ENCODE results near the gene IL6ST. TPM values are rescaled to one million over a fixed set of nuclear protein-coding genes. Genes with fewer than 3 reads are reported as not detected.
"Not testable (repeated sequence)": the region's sequence is repeated elsewhere in the genome, so short reads cannot be mapped to it uniquely, and the experiment has no call there.

The IL6ST gene
- polyA plus RNA-seq, 10 donors: 57.1 to 97.9 (median 79.8) TPM

DNA sequence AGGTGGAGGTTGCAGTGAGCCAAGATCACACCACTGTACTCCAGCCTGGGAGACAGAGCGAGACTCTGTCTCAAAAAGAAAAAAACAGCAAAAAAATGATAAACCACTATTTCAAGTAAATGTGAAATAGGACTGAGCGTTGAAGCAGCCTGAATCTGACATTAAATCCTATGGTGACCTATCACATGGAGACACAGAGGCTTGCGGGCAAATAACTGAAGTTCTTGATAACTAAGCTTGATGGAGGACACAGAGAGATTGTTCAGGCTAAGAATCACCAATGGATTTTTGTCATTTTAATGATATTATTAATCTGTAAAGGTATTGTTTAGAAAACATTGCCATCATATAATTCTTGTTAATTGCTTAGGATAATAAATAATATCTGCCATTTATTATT lies 15.7 kb upstream of the IL6ST start:
- DNase-seq: no peak

DNA sequence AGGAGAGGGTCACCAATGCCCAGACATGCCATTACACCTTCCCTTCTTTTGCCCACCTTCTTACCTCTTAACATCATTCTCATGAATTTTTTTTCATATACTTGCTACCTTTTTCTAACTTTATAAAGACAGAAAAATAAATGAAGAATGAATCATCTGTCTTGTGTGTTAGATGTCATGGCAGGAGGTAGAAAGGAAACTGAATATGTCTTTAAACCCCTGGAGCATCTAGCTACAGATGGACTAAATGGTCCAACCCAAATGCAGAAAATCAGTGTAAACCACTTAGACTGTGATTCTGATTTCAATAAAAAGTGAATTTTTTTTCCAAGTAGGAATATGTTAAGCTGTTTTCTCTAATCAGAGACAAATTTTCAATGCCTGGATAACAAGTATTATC lies 11.8 kb upstream of the IL6ST start:
- DNase-seq: no peak

DNA sequence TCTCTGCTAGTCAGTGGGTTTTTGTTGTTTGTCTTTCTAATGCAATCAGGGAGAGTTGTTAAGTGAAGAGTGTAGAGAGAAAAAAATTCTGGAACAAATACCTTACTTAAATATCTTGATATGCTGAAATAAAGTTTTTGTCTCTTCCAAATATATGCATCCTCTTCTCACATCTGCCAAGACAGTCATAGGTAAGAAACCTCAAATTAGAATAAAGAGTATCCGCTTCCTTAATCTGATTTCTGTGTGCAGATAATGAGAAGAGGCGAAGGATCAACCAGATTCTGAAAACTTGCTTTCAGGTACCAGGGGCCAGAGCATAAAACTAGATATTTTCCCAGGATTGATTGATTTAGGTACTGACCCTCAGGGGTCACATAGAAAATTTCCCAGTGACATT lies 11.3 kb upstream of the IL6ST start:
- DNase-seq: no peak

DNA sequence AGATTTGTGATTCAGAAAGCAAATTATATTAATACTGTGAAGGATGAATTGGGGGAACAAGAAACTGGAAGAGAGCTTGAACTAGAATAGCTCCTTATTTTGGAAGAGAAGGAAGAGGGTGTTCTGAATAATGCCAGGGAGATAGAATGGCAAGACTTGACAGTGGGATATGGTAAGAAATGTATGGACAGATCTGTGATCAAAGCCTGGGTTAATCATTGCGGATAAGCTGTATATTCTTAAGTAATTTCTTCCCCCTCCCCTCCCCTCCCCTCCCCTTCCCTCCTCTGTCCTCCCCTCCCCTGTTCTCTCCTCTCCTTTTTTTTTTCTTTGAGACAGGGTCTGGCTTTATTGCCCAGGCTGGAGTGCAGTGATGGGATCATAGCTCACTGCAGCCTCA lies 10.1 kb upstream of the IL6ST start:
- no peak for DNase-seq

DNA sequence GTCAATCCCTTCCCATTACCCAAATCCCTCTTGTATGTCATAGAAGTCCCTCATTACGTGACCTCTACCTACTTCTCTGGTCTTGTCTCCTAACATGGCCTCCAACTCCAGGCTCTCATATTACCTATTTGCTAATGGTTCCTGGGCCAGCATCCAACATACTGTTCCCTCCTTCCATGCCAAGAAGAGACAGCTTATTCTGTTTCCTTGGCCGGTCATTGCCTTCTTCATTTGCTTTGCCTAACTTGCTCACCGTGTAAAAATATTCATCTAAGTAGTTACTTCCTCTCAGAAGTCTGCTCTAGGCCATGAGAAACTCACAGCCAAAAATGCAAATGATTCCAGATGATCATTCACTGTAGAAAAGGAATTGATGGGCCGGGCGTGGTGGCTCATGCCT lies 8.9 kb upstream of the IL6ST start:
- no peak for DNase-seq

DNA sequence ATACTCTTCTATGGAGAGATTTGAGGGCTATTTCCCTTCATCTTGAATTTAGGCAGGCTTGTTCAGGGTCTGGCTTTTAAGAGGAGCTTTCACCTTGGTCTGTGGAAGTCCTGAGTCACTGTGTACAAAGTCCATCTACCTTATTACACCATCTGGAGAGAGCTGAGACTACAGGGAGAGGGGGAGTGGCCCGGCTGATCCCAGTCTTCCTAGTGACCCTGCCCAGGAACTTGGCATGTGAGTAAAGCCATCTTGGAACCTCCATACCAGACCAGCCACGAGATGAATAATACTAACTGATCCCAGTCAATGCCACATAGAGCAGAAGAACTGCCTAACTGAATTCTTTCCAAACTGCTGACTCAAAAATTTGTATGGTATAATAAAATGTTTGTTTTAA lies 8.4 kb upstream of the IL6ST start:
- DNase-seq: no peak

DNA sequence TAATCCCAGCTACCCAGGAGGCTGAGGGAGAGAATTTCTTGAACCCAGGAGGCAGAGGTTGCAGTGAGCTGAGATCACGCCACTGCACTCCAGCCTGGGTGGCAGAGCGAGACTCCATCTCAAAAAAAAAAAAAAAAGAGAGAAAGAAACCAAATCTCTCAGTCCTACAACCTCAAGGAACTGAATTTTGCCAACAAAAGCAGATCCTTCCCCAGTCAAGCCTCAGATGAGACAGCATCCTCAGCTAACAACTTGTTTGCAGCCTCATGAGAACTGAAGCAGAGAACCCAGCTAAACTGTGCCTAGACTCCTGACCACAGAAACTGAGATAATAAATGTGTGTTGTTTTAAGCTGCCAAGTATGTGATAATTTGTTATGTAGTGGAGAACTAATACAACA lies 7.5 kb upstream of the IL6ST start:
- no peak for DNase-seq

DNA sequence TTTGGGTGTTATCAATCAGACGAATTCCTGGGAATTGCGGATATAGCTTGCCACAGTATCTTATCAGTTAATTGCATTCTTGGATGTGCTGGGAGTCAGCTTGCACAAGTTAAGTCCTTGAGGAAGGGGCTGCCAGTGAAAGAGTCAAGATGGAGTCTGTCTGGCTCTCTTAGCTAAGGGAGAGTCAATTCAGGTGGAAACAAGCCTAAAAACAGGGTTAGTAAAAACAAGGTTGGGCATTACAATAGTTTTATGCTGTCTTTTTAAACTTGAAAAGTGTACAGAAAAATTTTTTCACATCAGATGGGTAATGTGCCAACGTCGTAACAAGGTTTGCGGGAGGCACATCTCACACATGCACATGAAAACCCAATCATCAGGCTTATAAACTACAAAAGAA lies 5.5 kb upstream of the IL6ST start:
- not testable (repeated sequence) for DNase-seq

DNA sequence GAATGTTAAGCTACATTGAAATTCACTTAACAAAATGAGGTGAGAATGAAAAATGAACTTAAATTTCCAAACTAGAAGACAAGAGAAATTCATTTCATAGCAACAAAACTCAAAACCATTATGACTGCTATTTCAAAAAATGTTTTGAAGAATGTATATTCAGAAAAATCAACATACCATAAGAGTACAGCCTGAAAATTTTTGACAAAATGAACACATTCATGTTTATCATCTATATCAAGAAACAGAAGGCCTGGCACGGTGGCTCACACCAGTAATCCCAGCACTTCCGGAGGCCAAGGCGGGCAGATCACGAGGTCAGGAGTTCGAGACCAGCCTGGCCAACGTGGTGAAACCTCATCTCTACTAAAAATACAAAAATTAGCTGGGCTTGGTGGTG lies 4.2 kb upstream of the IL6ST start:
- no peak for DNase-seq

DNA sequence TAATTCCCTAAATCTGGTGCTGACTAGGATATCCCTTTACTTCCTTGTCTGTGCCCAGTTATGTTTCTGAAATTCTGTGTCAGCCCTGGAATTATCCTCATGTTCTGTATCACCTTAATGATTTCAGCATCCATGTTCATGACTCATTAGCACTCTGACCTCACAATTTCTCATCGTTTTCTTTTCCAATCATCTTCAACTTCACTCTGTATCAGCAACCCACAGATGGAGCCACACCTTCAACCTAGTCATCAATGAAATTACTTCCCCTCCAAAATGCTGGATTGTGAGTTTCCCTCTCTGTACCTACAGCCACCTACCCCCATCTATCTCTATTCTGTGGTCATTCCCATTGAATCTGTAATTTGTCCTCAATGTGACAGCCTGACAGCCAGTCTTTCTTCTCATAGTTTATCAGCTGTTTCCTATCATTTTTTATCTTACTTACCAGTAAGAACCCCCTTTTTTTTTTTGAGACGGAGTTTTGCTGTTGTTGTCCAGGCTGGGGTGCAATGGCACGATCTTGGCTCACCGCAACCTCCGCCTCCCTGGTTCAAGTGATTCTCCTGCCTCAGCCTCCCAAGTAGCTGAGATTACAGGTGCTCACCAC lies 3.1 kb upstream of the IL6ST start:
- DNase-seq: no peak

DNA sequence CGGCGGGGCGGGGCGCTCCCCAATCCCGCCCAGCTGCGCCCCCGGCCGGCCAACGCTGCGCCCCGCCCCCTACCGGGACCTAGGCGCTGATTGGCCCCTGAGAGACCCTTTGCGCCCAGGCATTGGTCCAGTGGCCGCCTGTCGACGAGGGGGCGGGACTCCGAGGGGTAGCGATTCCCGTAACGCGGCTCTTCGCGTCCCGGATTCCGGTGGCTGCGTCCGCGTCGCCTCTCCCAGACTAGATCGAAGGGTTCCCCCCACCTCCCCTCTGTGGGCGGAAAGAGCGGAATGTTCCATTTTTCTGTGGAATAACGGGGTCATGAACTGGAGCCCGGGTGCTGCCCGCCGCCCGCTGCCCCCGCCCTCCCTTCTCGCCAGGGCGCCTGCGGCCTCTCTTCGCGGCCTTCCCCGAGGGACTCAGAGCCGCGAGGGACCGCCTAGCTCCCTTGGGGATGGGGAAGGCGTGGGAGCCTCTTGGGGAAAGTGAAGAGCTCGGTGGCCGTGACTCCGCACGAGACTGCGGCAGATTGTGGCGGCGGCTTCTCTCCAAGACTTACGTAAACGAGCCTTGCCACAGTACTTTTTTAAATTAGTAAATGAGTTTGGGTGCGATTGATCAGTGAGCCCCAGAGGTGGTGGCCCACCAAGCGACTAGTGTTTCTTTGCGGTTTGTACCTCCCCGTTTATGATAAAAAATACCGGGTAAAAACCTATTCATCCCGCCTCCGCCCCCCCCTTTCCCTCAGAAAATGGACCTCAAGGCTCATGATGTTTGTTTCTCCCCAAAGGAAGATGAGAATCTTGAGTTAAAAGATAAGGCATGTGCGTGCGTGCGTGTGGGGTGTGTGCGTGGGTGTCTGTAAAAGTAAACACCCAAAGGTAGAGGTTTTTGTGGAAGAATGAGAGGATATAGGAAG lies 493 bp upstream of the IL6ST start:
- peak; percentile 98 to 99 (median 99) for DNase-seq

DNA sequence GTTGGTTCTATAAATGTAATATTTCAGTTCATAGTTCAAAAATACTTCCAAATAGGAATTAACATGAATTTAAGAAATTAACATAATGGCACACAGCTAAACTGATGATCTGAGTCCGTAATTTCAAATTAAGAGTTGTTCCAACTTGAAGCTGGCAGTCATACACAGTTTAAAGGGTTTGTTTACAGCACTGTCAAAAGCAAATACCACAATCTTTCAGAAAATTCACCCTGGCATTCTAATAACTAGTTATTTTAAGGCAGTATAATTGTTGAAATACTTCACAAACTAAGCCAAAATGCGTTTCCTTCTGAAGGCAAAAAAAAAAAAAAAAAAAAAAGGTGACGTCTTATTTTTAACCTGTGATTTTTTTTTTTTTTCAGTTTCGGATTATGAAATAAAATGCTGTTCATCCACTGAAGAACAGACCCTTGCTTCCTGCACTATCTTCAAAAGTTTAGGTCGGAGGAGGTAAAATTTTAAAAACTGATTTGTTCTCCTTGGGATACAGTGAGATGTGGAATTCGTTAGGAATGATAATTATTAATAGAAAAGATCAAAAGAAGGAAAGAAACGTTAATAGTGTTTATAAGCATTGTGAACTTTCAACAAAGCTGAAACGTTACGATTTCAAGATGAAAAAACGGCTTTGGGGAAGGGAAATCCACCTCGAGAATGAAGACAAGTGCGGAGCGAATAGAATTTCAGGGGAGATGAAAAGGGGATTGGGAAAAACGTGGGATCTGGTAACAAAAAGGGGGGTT lies 850 bp downstream of the IL6ST start:
- peak in 2 of 3 donors; percentile 30 to 65 for DNase-seq

DNA sequence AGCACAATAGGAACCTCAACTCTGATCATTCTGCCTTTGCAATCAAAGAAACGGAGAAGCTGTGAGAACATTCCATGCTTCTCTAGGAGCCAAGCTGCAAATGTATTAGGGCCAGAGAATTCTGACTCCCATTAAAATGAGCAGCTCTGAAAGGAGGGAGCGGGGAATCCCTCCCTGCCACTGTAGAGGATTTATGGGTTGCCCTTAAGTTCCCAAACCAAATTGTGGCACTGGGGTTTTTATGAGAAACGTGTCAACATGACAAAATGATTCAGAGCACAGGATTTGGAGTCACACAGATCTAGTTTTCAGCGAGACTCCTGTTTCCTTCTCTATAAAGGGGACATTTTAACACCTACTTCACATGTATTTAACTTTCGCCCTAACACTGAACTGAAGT lies 1.8 kb downstream of the IL6ST start:
- peak in 2 of 3 donors; percentile 50 to 71 for DNase-seq

DNA sequence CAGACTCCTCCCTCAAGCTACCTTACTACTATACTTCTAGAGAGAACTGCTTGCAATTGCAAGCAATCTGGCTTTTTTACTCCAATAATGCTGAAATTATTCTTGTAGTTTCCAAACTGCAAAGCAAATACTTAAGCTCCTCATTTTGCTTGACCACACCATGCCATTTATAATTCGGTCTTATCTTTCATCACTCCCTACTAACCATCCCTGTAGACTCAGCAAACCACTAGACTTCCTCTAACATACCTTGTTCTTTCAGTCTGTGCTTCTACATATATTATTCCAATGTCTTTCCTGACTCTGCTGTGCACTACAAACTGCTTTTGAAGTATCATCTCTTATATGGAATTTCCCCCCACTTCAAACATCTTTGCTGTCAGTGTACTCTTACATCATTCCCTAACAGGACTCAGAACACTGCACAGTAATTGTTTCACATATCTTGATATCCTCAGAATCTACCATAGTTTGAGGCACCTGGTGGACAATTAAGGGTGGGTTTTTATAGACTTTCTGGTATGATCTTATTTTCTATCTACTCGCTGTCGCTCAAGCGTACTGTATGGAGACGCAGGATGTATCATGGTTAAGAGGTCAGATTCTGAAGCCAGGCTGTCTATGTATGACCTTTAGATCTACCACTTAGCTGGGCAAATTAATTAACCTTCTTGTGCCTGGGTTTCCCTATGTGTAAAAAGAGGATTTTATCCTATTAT lies 2.8 kb downstream of the IL6ST start:
- no peak for DNase-seq

DNA sequence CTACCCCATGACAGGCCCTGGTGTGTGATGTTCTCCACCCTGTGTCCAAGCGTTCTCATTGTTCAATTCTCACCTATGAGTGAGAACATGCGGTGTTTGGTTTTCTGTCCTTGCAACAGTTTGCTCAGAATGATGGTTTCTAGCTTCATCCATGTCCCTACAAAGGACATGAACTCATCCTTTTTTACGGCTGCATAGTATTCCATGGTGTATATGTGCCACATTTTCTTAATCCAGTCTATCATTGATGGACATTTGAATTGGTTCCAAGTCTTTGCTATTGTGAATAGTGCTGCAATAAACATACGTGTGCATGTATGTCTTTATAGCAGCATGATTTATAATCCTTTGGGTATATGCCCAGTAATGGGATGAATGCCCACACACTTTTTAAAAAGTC lies 3.9 kb downstream of the IL6ST start:
- not testable (repeated sequence) for DNase-seq

DNA sequence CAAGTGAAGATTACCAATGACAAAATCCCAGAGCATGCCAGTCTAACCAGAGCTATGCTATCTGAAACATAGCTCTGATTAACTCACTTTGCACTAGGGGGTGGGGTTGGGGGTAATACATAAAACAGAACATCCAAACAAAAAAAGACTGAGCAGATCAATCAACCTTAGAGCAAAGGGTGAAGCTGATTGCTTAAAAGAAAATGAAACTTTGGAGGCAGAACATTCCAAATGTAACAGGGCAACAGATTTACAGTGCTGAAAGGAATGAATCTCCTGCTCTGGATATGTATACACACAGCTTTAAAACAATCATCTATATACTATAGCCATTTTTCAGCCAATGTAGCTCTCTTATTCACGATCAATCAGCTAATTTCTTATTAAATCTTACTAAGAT lies 4.9 kb downstream of the IL6ST start:
- DNase-seq: no peak

DNA sequence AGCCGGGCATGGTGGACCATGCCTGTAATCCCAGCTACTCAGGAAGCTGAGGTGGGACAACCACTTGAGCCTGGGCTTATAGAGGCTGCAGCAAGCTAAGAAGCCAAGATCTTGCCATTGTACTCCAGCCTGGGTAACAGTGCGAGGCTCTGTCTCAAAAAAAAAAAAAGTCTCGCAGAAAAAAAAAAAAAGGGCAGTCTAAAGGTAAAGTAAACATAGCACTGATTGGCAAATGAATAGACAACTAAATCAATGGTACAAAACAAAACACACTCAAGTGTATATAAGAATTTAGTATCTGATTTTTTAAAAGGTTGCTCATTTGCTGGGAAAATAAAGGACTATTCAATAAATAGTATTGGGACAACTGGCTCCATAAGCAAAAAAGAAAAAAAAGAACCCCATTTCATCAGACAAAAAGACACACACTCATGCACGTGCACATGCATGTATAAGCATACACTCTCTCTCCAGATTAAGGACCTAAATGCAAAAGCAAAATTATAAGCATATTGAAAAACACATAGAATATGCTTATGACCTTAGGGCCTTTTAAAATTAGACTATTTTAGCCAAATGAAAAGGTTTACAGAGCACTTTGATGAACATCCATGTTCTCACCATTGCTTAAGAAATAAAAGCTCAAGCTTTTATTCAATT lies 5.7 kb downstream of the IL6ST start:
- no peak for DNase-seq

DNA sequence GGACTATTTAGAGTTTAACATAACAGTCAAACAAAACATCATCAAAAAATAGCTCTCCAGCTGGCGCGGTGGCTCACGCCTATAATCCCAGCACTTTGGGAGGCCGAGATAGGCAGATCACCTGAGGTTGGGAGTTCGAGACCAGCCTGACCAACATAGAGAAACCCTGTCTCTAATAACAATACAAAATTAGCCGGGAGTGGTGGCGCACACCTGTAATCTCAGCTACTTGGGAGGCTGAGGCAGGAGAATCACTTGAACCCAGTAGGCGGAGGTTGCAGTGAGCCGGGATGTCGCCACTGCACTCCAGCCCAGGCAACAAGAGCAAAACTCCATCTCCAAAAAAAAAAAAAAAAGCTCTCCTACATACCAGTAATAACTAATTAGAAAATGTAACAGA lies 6.3 kb downstream of the IL6ST start:
- DNase-seq: not testable (repeated sequence)

DNA sequence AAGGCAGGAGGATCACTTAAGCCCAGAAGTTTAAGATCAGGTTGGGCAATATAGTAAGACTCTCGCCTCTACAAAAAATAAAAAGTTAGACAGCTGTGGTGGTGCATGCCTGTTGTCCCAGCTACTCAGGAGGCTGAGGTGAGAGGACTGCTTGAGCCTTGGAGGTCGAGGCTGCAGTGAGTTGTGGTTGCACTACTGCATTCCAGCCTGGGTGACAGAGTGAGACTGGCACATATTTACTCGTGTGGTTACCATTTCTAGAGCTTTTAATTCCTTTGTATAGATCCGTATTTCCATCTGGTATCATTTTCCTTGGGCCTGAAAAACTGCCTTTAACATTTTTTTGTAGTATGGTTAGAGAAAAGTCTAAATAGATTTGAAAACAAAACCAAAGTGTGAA lies 7.8 kb downstream of the IL6ST start:
- DNase-seq: no peak

DNA sequence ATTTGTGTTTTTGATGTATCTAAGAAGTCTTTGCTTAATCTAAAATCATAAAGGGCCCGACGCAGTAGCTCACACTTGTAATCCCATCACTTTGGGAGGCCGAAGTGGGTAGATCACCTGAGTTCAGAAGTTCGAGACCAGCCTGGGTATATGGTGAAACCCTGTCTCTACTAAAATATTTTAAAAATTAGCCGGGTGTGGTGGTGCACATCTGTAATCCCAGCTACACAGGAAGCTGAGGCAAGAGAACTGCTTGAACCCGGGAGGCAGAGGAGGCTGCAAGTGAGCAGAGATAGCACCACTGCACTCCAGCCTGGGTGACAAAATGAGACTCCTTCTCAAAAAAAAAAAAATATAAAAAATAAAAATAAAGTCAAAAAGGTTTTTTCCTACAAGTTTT lies 9.6 kb downstream of the IL6ST start:
- DNase-seq: no peak

DNA sequence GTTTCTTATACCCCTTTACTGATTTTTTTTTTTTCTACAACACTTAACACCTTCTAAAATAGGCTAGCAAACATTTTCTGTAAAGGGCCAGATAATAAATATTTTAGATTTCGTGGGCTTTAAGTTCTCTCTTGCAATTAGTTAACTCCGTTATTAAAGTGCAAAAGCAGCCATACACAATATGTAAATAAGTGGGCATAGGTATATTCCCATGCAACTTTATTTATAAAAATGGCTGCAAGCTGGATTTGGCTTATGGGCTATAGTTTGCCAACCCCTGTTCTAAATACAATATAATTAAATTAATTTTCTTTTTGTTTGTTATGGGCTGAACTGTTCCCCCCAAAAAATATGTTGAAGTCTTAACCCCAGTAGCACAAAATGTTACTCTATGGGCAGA lies 10.8 kb downstream of the IL6ST start:
- DNase-seq: no peak
